BLaER1 (cell line): ENCODE results near the gene REXO5.

Experiments
- H3K27ac ChIP-seq: shearing (Covaris generic); formaldehyde crosslinking; 2 replicates; pipeline ENCODE4 v1.8.1; 2022
- H3K27me3 ChIP-seq: shearing (Covaris generic); formaldehyde crosslinking; 2 replicates; pipeline ENCODE4 v1.8.1; 2022
- H3K36me3 ChIP-seq: shearing (Covaris generic); formaldehyde crosslinking; 2 replicates; pipeline ENCODE4 v1.8.1; 2022
- H3K4me1 ChIP-seq: shearing (Covaris generic); formaldehyde crosslinking; 2 replicates; pipeline ENCODE4 v1.8.1; 2022
- H3K4me2 ChIP-seq: shearing (Covaris generic); formaldehyde crosslinking; 2 replicates; pipeline ENCODE4 v1.8.1; 2022
- H3K4me3 ChIP-seq: shearing (Covaris generic); formaldehyde crosslinking; 2 replicates; pipeline ENCODE4 v1.8.1; 2022
- H3K9ac ChIP-seq: shearing (Covaris generic); formaldehyde crosslinking; 2 replicates; pipeline ENCODE4 v1.8.1; 2022
- H3K9me3 ChIP-seq: shearing (Covaris generic); formaldehyde crosslinking; 2 replicates; pipeline ENCODE4 v1.8.1; 2022
- H4K20me1 ChIP-seq: shearing (Covaris generic); formaldehyde crosslinking; 2 replicates; pipeline ENCODE4 v1.8.1; 2022
- Cebpa-rat ChIP-seq: shearing (Covaris generic); IDR thresholded peaks from 2 replicates; pipeline ENCODE4 v1.8.1; 2022

REXO5 gene

GRCh38 chr16:20879175-20880040 lies 73.1 kb downstream of the REXO5 start:
- H3K27me3 ChIP-seq = no peaks in the 10 kb centered on the region
- H3K36me3 ChIP-seq = peaks cover 4% of the 10 kb centered on the region
- H3K9ac ChIP-seq = no peak overlapping the region
- peaks cover 31% of the 10 kb centered on the region for H3K4me1 ChIP-seq
- H3K27ac ChIP-seq = no peak overlapping the region
- no peaks in the 10 kb centered on the region for H3K9me3 ChIP-seq
- H3K4me3 ChIP-seq = no peak overlapping the region
- TF ChIP-seq Cebpa-rat = no peak
- H4K20me1 ChIP-seq = peaks cover 19% of the 10 kb centered on the region; the same call in 1 of the 2 replicates
- peak overlapping the region; percentile 24; the same call in 1 of the 2 replicates for H3K4me2 ChIP-seq

DNA sequence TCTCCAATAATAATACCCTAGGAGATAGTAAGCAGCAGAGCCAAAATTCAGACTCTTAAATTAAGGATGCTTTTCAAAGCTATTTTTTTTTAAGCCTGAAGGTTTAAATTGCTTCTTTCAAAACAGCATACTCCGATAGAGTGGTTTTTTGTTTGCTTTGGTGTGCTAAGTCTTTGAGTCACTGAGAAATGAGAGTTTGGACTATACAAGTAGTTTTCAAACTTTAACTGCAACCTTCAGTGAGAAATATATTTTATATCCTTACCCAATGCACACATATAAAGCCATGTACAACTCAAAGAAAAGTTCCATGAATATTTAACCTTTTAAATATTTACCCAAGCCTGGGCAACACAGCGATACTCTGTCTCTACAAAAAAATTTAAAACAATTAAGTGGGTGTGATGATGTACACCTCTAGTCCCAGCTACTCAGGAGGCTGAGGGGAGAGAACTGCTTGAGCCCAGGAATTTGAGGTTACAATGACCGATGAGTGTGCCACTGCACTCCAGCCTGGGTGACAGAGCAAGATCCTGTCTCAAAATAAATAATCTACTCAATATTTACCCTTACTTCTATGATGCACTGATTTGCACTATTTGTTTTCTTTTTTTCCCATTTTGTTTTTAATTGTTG lies 74.7 kb downstream of the REXO5 start:
- peaks cover 19% of the 10 kb centered on the region; the same call in 1 of the 2 replicates for H4K20me1 ChIP-seq
- H3K4me1 ChIP-seq = peaks cover 30% of the 10 kb centered on the region
- no peak overlapping the region for H3K4me2 ChIP-seq

DNA sequence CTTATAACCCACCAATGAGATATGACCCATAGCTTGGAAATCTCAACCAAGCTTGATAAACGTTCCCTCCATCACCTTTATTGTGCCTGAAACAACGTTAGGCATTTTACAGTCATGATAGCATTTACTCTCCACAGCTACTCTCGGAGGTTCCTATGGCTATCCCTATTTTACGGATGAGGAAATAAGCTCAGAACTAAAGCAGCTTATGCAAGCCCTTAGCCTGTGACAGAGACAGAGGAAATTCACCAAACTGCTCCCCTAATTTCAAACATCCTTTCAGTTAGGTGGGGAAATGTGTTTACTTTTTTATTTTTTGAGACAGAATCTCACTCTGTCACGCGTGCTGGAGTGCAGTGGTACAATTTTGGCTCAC lies 75.2 kb downstream of the REXO5 start:
- no peaks in the 10 kb centered on the region for H3K9me3 ChIP-seq
- H3K36me3 ChIP-seq = peaks cover 8% of the 10 kb centered on the region
- no peak overlapping the region for H3K9ac ChIP-seq
- TF ChIP-seq Cebpa-rat = no peak
- peaks cover 30% of the 10 kb centered on the region for H3K4me1 ChIP-seq
- no peak overlapping the region for H3K4me2 ChIP-seq
- peaks cover 19% of the 10 kb centered on the region; the same call in 1 of the 2 replicates for H4K20me1 ChIP-seq
- no peak overlapping the region for H3K27ac ChIP-seq
- H3K4me3 ChIP-seq = no peak overlapping the region
- H3K27me3 ChIP-seq = no peaks in the 10 kb centered on the region

More for the DNA sequence above, 74.7 kb downstream of the REXO5 start:
- no peaks in the 10 kb centered on the region for H3K9me3 ChIP-seq
- H3K36me3 ChIP-seq = peaks cover 10% of the 10 kb centered on the region
- H3K9ac ChIP-seq = no peak overlapping the region
- H3K27ac ChIP-seq = no peak overlapping the region
- no peaks in the 10 kb centered on the region for H3K27me3 ChIP-seq
- no peak overlapping the region for H3K4me3 ChIP-seq
- no peak for TF ChIP-seq Cebpa-rat

DNA sequence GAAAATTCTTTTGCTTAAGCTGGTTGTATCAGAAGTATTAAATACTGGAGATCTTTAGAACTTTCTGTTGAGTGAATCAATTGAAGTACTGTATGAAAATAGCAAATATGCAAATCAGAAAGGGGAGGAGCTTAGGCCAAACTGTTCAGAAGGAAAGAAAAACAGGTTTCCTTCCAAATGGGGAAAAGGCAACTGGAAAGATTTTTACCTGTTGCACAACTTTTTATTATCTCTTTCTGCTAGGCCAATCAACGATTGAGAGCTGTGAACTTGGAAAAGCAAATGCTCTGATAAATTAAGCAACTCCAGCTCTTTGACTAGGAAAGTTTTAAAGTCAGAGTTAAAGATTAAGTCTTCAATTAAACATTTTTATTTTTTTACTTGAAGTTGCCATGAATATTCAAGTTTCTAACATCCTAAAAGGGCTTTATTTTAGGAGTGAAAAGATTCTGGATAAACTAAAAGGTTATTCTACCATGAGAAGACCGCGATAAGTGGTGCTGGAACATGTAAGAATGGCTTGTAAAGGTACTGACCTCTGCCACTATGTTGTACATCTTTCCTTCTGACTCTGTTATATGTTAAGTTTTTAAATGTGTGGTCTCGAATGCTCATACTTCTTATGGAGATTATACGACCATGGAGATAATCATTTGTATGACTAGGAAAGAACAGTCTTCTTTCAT lies 77.4 kb downstream of the REXO5 start:
- Histone ChIP-seq H3K4me2 (peak overlapping the region; percentile 34; the same call in 1 of the 2 replicates), H3K4me1 (peaks cover 28% of the 10 kb centered on the region), H3K27ac (no peak overlapping the region), H3K27me3 (no peaks in the 10 kb centered on the region), H3K9ac (no peak overlapping the region), H3K36me3 (peaks cover 16% of the 10 kb centered on the region; the same call in 1 of the 2 replicates), H3K9me3 (no peaks in the 10 kb centered on the region), H3K4me3 (no peak overlapping the region), H4K20me1 (peaks cover 8% of the 10 kb centered on the region; the same call in 1 of the 2 replicates)
- TF ChIP-seq Cebpa-rat = no peak

DNA sequence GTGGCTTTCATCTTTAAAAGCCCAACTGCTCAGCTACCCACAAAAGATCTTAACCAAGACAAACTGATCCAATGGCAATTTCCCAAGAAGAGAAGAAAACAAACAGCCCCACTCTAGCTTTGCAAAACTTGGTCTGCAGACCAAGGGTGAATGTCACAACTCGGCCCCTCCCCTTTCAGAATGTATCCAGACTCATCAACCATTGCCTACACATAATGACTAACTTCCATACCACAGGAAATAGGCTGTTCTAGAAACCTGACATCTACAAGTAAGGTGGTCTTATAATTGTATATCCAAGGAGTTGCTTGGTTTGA lies 77.9 kb downstream of the REXO5 start:
- H3K4me2 ChIP-seq = peak overlapping the region; percentile 34
- no peaks in the 10 kb centered on the region for H3K9me3 ChIP-seq
- H3K4me1 ChIP-seq = peaks cover 23% of the 10 kb centered on the region
- H4K20me1 ChIP-seq = peaks cover 6% of the 10 kb centered on the region; the same call in 1 of the 2 replicates
- H3K27me3 ChIP-seq = no peaks in the 10 kb centered on the region
- TF ChIP-seq Cebpa-rat = no peak
- no peak overlapping the region for H3K9ac ChIP-seq
- no peak overlapping the region for H3K27ac ChIP-seq
- peaks cover 18% of the 10 kb centered on the region; the same call in 1 of the 2 replicates for H3K36me3 ChIP-seq
- H3K4me3 ChIP-seq = no peak overlapping the region

GRCh38 chr16:20886320-20886719 lies 80.0 kb downstream of the REXO5 start:
- H3K27me3 ChIP-seq = no peaks in the 10 kb centered on the region
- H3K4me2 ChIP-seq = no peak overlapping the region
- no peak overlapping the region for H3K27ac ChIP-seq
- H3K4me3 ChIP-seq = no peak overlapping the region
- H4K20me1 ChIP-seq = peaks cover 12% of the 10 kb centered on the region; the same call in 1 of the 2 replicates
- no peaks in the 10 kb centered on the region for H3K9me3 ChIP-seq
- TF ChIP-seq Cebpa-rat = no peak
- no peak overlapping the region for H3K9ac ChIP-seq
- peaks cover 12% of the 10 kb centered on the region for H3K4me1 ChIP-seq
- H3K36me3 ChIP-seq = peaks cover 29% of the 10 kb centered on the region

- no peak overlapping the region for H3K4me2 ChIP-seq
- H3K9me3 ChIP-seq = no peaks in the 10 kb centered on the region
Measured at GRCh38 chr16:20887207-20887606, 80.9 kb downstream of the REXO5 start.

DNA sequence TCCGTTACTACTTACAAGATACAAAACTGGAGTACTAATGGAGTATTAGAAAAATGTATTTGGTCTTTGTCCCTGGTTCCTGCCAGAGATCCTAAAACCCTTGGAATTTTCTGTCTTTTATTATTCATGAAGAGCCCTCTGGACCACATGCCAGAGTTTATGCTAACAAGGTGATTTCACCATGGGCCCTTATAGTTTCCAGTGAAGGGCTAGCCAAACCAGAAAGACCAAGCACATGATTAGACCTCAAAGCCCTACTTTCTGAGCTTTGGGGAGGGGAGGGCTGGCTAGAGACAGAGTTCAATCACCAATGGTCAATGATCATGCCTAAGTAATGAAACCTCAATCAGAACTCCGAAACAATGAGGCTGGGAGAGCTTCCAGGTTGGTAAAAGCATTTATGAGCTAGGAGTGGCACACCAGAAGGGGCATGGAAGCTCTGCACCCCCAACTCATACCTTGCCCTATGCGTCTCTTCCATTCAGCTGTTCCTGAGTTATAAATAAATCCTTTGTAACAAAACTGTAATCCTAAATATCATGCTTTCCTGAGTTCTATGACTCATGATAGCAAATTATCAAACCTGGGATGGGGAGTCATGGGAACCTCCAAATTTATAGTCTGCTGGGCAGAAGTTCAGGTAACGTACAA lies 83.4 kb downstream of the REXO5 start:
- H3K4me3 ChIP-seq = no peak overlapping the region
- H3K27me3 ChIP-seq = no peaks in the 10 kb centered on the region
- H3K9ac ChIP-seq = no peak overlapping the region
- no peak overlapping the region for H3K27ac ChIP-seq
- no peaks in the 10 kb centered on the region for H3K9me3 ChIP-seq
- 0 out of 2 replicates have a peak, but pooled peaks cover 2% of the 10 kb centered on the region for H3K4me1 ChIP-seq
- TF ChIP-seq Cebpa-rat = no peak
- peaks cover 30% of the 10 kb centered on the region; the same call in 1 of the 2 replicates for H4K20me1 ChIP-seq
- no peak overlapping the region for H3K4me2 ChIP-seq
- H3K36me3 ChIP-seq = peaks cover 61% of the 10 kb centered on the region

More at GRCh38 chr16:20887207-20887606, 80.9 kb downstream of the REXO5 start:
- no peak for TF ChIP-seq Cebpa-rat
- Histone ChIP-seq H3K4me1 (peaks cover 12% of the 10 kb centered on the region), H3K4me3 (no peak overlapping the region), H3K27me3 (no peaks in the 10 kb centered on the region), H3K36me3 (peaks cover 38% of the 10 kb centered on the region), H4K20me1 (peaks cover 13% of the 10 kb centered on the region; the same call in 1 of the 2 replicates), H3K27ac (no peak overlapping the region), H3K9ac (no peak overlapping the region)

GRCh38 chr16:20894388-20894787 lies 88.1 kb downstream of the REXO5 start:
- TF ChIP-seq Cebpa-rat = no peak
- Histone ChIP-seq H3K27ac (no peak overlapping the region), H4K20me1 (peaks cover 31% of the 10 kb centered on the region; the same call in 1 of the 2 replicates), H3K36me3 (peaks cover 71% of the 10 kb centered on the region), H3K27me3 (no peaks in the 10 kb centered on the region), H3K4me1 (peaks cover 17% of the 10 kb centered on the region), H3K9me3 (no peaks in the 10 kb centered on the region), H3K4me2 (no peak overlapping the region), H3K4me3 (no peak overlapping the region), H3K9ac (no peak overlapping the region)
